Esophagus mucosa (tissue), 1 donor: ENCODE measurements around the gene GIPC3. TPM values are rescaled to one million over a fixed set of nuclear protein-coding genes. Genes with fewer than 3 reads are reported as not detected.
"Not testable (repeated sequence)": the region's sequence is repeated elsewhere in the genome, so short reads cannot be mapped to it uniquely, and the experiment has no call there.

ENCODE experiments used
- ATAC-seq: fragments of 200-7000 bp; cut with Tn5 transposase; one replicate; pipeline ENCODE4 v1.9.1; 2020
- total RNA-seq: library from RNA; stranded (reverse); gene quantifications from one replicate; pipeline ENCODE4 v1.2.4, GENCODE V29; 2023
- donor health status: DM: yes; HTN: yes; CAD: no.

GIPC3 gene
- total RNA-seq, 1 donor from 2014 or later: 0.28 TPM

GRCh38 chr19:3576696-3577443, 8.4 kb upstream of the GIPC3 start:
- ATAC-seq: peak; percentile 3

- peak; percentile 7 for ATAC-seq
Observed at GRCh38 chr19:3577723-3578344, 7.4 kb upstream of the GIPC3 start.

- no peak for ATAC-seq
Observed at GRCh38 chr19:3578390-3578789, 6.9 kb upstream of the GIPC3 start.

GRCh38 chr19:3580156-3580934, 4.9 kb upstream of the GIPC3 start:
- no peak for ATAC-seq

GRCh38 chr19:3581792-3582191, 3.5 kb upstream of the GIPC3 start:
- not testable (repeated sequence) for ATAC-seq

GRCh38 chr19:3584036-3584802, 1.1 kb upstream of the GIPC3 start:
- not testable (repeated sequence) for ATAC-seq

- ATAC-seq: no peak
Observed at GRCh38 chr19:3586127-3586626, 899 bp downstream of the GIPC3 start.

- peak; percentile 14 for ATAC-seq
Observed at GRCh38 chr19:3586707-3587346, 1.5 kb downstream of the GIPC3 start.

- ATAC-seq: no peak
Observed at GRCh38 chr19:3589439-3589838, 4.2 kb downstream of the GIPC3 start.

GRCh38 chr19:3589949-3590348, 4.7 kb downstream of the GIPC3 start:
- ATAC-seq: no peak

GRCh38 chr19:3590991-3591659, 5.8 kb downstream of the GIPC3 start:
- no peak for ATAC-seq

- no peak for ATAC-seq
Observed at GRCh38 chr19:3591876-3592613, 6.8 kb downstream of the GIPC3 start.

- peak; percentile 20 for ATAC-seq
Observed at GRCh38 chr19:3593156-3593555, 7.9 kb downstream of the GIPC3 start.

- ATAC-seq: no peak
Observed at GRCh38 chr19:3595521-3596061, 10.3 kb downstream of the GIPC3 start.

GRCh38 chr19:3599776-3600187, 14.5 kb downstream of the GIPC3 start:
- peak; percentile 12 for ATAC-seq

- no peak for ATAC-seq
Observed at GRCh38 chr19:3601021-3601420, 15.7 kb downstream of the GIPC3 start.

- ATAC-seq: no peak
Observed at GRCh38 chr19:3603121-3603811, 18.0 kb downstream of the GIPC3 start.

- no peak for ATAC-seq
Observed at GRCh38 chr19:3604227-3604986, 19.1 kb downstream of the GIPC3 start.

- no peak for ATAC-seq
Observed at GRCh38 chr19:3604987-3605343, 19.7 kb downstream of the GIPC3 start.
